PFSK-1 (cell line): ENCODE data around the gene EXOC4.

ENCODE experiments used
- FOXP2 ChIP-seq: optimal IDR thresholded peaks from 2 replicates; pipeline ENCODE3; 2011; ENCODE audit warnings: borderline replicate concordance, control low read depth, inconsistent platforms; ENCODE audit not compliant: insufficient read depth; ENCODE audit errors: extremely low read length, extremely low read depth
- POLR2AphosphoS5 ChIP-seq: IDR thresholded peaks from 2 replicates; pipeline ENCODE4 v1.6.1; 2012; ENCODE audit warnings: low read depth, mild to moderate bottlenecking, control low read depth, low read length, moderate library complexity
- REST ChIP-seq, 2 experiments: IDR thresholded peaks; 2 replicates each; pipeline versions ENCODE4 v1.6.1 to v1.8.0; 2011 to 2012; ENCODE audit warnings: low read depth in 2 of 2, low read length in 2 of 2, control low read depth in 1 of 2, inconsistent platforms in 1 of 2, mild to moderate bottlenecking in 1 of 2, moderate library complexity in 1 of 2; ENCODE audit not compliant: insufficient read depth in 1 of 2
- SIN3A ChIP-seq: IDR thresholded peaks from 2 replicates; pipeline ENCODE4 v1.6.1; 2012; ENCODE audit warnings: mild to moderate bottlenecking, low read length, moderate library complexity, borderline replicate concordance; ENCODE audit not compliant: insufficient read depth
- TAF1 ChIP-seq: IDR thresholded peaks from 2 replicates; pipeline ENCODE4 v1.6.1; 2012; ENCODE audit warnings: low read length, control low read depth, borderline replicate concordance; ENCODE audit not compliant: insufficient read depth

Gene EXOC4

GRCh38 chr7:133482599-133482998 lies 229.7 kb downstream of the EXOC4 start:
- TF ChIP-seq TAF1, result no peak
- no peak for TF ChIP-seq POLR2AphosphoS5
- TF ChIP-seq REST (IDR thresholded peaks at IDR 0.05; ENCODE audit: insufficient read depth in 1 of 2, low read depth in 2 of 2, low read length in 2 of 2), result no peak
- TF ChIP-seq FOXP2, result no peak
- TF ChIP-seq SIN3A, result no peak

- TF ChIP-seq SIN3A (no peak), POLR2AphosphoS5 (no peak), FOXP2 (no peak), REST (IDR thresholded peaks at IDR 0.05; ENCODE audit: insufficient read depth in 1 of 2, low read depth in 2 of 2, low read length in 2 of 2) (no peak)
These were observed 231.2 kb downstream of the EXOC4 start for GRCh38 chr7:133484086-133484485.

GRCh38 chr7:133489906-133490305 lies 237.0 kb downstream of the EXOC4 start:
- TF ChIP-seq REST (IDR thresholded peaks at IDR 0.05; ENCODE audit: insufficient read depth in 1 of 2, low read depth in 2 of 2, low read length in 2 of 2), result no peak
- no peak for TF ChIP-seq FOXP2
- TF ChIP-seq TAF1, result no peak
- no peak for TF ChIP-seq SIN3A
- no peak for TF ChIP-seq POLR2AphosphoS5

GRCh38 chr7:133491201-133491691 lies 238.4 kb downstream of the EXOC4 start:
- TF ChIP-seq FOXP2, result no peak
- TF ChIP-seq POLR2AphosphoS5, result no peak
- no peak for TF ChIP-seq TAF1
- no peak for TF ChIP-seq REST (IDR thresholded peaks at IDR 0.05; ENCODE audit: insufficient read depth in 1 of 2, low read depth in 2 of 2, low read length in 2 of 2)
- no peak for TF ChIP-seq SIN3A
